Smooth muscle cell (in vitro differentiated cells): Measurements from ENCODE around the gene PSRC1. TPM values are rescaled to one million over a fixed set of nuclear protein-coding genes. Genes with fewer than 3 reads are reported as not detected.

Source experiments
- DNase-seq: peaks from one replicate; lab custom pipeline; 2025; ENCODE audit not compliant: unreplicated experiment; lab: John Stamatoyannopoulos, UW
- H2AFZ ChIP-seq: fragments of 200-600 bp; sonication (generic); 2 replicates; pipeline ENCODE4 v1.6.0; 2016; ENCODE audit warnings: antibody characterized with exemption, low read depth, mild to moderate bottlenecking
- H3F3A ChIP-seq: fragments of 200-600 bp; sonication (generic); 2 replicates; pipeline ENCODE4 v1.6.0; 2017; ENCODE audit warnings: antibody characterized with exemption, low read depth
- H3K27ac ChIP-seq: fragments of 200-600 bp; sonication (generic); 2 replicates; pipeline ENCODE4 v1.5.1; 2016; ENCODE audit warnings: low read depth, mild to moderate bottlenecking
- H3K27me3 ChIP-seq: fragments of 200-600 bp; sonication (generic); 2 replicates; pipeline ENCODE4 v1.6.1; 2016; ENCODE audit warnings: low read depth, mild to moderate bottlenecking
- H3K36me3 ChIP-seq: fragments of 200-600 bp; sonication (generic); 2 replicates; pipeline ENCODE4 v1.5.1; 2016; ENCODE audit warnings: low read depth
- H3K4me1 ChIP-seq: fragments of 200-600 bp; sonication (generic); 2 replicates; pipeline ENCODE4 v1.5.1; 2016; ENCODE audit warnings: low read depth
- H3K4me2 ChIP-seq: fragments of 200-600 bp; sonication (generic); 2 replicates; pipeline ENCODE4 v1.6.0; 2016; ENCODE audit warnings: mild to moderate bottlenecking
- H3K4me3 ChIP-seq: fragments of 200-600 bp; sonication (generic); 2 replicates; pipeline ENCODE4 v1.5.1; 2016; ENCODE audit warnings: mild to moderate bottlenecking
- H3K79me2 ChIP-seq: fragments of 200-600 bp; sonication (generic); 2 replicates; pipeline ENCODE4 v1.6.0; 2016; ENCODE audit warnings: low read depth, mild to moderate bottlenecking
- H3K9ac ChIP-seq: fragments of 200-600 bp; sonication (generic); 2 replicates; pipeline ENCODE4 v1.6.0; 2016; ENCODE audit warnings: low read depth
- H3K9me3 ChIP-seq: fragments of 200-600 bp; sonication (generic); replicated peaks from 2 replicates; pipeline ENCODE4 v1.5.1; 2016; ENCODE audit warnings: low read depth
- H4K20me1 ChIP-seq: fragments of 200-600 bp; sonication (generic); 2 replicates; pipeline ENCODE4 v1.6.0; 2016; ENCODE audit warnings: low read depth
- WGBS: methylation state at CpG from one replicate; pipeline ENCODE4 v1.1.7; 2016; ENCODE audit warnings: low lambda C conversion rate; 5-methylcytosine and 5-hydroxymethylcytosine counted together
- polyA plus RNA-seq: library from polyadenylated mRNA; unstranded; fragments of >200 nt; fragmentation: Nextera tagmentation; extraction: Ambion mirVana; gene quantifications from 2 replicates; pipeline ENCODE4 v1.2.1, GENCODE V29; 2016
- total RNA-seq: library from RNA; depleted of rRNA; stranded (reverse); fragments of >200 nt; gene quantifications from 2 replicates; pipeline ENCODE4 v1.2.3, GENCODE V29; 2014
- TF ChIP-seq, protein P1 (sequence below): fragments of 200-600 bp; sonication (generic); IDR thresholded peaks from 2 replicates; pipeline ENCODE4 v1.5.1; 2017; ENCODE audit warnings: borderline replicate concordance, mild to moderate bottlenecking, antibody characterized with exemption; ENCODE audit not compliant: insufficient read depth, poor library complexity, severe bottlenecking

Gene PSRC1
- total RNA-seq, result 5.5 and 5.7 TPM in 2 replicates
- polyA plus RNA-seq, result 9.0 and 10.8 TPM in 2 replicates

DNA sequence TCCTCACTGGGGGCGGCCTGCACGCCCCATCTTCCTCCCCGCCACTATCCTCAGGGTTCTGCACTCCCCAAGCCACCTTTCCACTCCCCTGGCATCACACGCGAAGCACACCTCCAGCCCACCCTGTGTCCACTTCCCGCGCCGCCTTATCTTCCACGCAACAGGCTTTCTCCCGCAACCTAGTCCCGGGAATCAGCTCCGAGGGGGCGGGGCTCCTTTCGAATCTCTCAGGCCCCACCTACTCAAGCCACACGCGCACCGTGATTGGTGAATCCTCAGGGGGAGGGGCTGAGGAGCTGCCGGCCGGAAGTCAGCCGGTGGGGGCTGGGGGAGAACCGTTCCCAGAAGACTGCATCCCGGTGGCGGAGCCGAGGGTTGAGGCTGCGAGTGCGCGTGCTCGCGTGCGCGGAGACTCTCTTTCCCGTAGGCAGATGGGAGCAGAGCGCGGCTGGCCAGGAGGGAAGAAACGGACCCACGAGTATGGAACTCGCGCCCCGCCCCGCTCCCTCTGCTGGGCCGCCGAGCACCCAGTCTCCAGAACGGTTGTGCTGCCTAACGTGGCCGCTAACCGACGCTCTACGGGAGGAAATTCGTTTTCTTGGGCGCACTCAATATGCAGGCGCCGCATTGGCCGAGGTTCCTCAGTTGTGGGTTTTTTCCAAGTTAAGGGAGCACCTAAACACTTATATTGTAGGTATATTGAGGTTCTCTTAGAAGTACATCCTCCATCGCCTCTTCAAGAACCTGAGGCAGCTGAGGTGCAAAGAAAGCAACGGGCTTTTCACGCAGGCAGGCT is at the start of gene PSRC1:
PSRC1 (minus strand) TSS at position 194 of the 796 bp plus-strand sequence.
- Histone ChIP-seq H3F3A (no peaks in the 10 kb centered on the region), H3K27me3 (no peaks in the 10 kb centered on the region), H3K79me2 (peaks cover 15% of the 10 kb centered on the region), H3K4me1 (no peaks in the 10 kb centered on the region), H3K9ac (peak within 1 kb of the TSS; percentile 31), H2AFZ (peak within 1 kb of the TSS; percentile 76), H4K20me1 (no peaks in the 10 kb centered on the region), H3K27ac (peak within 1 kb of the TSS; percentile 51), H3K9me3 (no peaks in the 10 kb centered on the region), H3K4me3 (peak within 1 kb of the TSS; percentile 81), H3K4me2 (peak within 1 kb of the TSS; percentile 86), H3K36me3 (no peaks in the 10 kb centered on the region)
- WGBS, result 2% methylated on average over 49 of the region's 56 CpGs
- peak; percentile 88 for DNase-seq
- TF ChIP-seq, protein P1, sequence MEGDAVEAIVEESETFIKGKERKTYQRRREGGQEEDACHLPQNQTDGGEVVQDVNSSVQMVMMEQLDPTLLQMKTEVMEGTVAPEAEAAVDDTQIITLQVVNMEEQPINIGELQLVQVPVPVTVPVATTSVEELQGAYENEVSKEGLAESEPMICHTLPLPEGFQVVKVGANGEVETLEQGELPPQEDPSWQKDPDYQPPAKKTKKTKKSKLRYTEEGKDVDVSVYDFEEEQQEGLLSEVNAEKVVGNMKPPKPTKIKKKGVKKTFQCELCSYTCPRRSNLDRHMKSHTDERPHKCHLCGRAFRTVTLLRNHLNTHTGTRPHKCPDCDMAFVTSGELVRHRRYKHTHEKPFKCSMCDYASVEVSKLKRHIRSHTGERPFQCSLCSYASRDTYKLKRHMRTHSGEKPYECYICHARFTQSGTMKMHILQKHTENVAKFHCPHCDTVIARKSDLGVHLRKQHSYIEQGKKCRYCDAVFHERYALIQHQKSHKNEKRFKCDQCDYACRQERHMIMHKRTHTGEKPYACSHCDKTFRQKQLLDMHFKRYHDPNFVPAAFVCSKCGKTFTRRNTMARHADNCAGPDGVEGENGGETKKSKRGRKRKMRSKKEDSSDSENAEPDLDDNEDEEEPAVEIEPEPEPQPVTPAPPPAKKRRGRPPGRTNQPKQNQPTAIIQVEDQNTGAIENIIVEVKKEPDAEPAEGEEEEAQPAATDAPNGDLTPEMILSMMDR, result peak; percentile 26

DNA sequence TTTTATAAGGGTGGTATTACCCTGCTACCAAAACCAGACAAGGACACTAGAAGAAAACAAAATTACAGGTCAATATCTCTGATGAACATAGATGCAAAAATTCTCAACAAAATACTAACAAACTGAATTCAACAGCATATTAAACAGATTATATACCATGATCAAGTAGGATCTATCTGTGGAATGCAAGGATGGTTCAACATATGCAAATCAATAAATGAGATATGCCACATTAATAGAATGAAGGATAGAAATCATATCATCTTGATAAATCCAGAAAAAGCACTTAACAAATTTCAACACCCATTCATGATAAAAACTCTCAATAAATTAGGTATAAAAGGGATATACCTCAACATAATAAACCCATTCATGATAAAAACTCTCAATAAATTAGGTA is 48.2 kb upstream of the PSRC1 start:
- Histone ChIP-seq H3K4me3 (no peak overlapping the region), H3F3A (no peaks in the 10 kb centered on the region)

DNA sequence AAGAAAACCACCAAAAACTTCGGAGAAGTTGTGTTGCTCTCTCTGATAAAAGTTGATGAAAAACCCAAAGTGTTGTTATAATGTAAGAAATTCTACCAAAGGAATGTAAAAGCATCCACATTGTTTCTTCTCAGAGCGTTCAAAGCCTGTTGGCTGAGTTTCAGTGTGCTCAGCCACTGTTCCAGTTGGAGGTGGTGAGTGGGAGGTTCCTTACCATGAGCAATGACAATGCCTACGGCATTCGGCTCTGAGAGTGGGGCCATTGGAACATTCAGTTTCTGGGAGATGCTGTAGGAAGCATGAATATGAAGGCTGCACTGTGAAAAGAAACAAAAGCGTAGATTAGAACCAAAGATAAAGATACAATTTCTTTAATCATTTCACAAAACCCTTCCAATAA is 44.3 kb upstream of the PSRC1 start:
- WGBS, result 87% methylated on average over 5 of the region's 5 CpGs
- H3K4me2 ChIP-seq, result no peak overlapping the region
- no peak overlapping the region for H2AFZ ChIP-seq
- H3K9ac ChIP-seq, result no peak overlapping the region
- H3K27ac ChIP-seq, result no peak overlapping the region
- H3K4me1 ChIP-seq, result no peaks in the 10 kb centered on the region
- no peak for DNase-seq
- peaks cover 3% of the 10 kb centered on the region for H3K36me3 ChIP-seq
- no peaks in the 10 kb centered on the region for H3K79me2 ChIP-seq
- no peak overlapping the region for H3K4me3 ChIP-seq
- no peaks in the 10 kb centered on the region for H3F3A ChIP-seq
- no peaks in the 10 kb centered on the region for H3K27me3 ChIP-seq
- H4K20me1 ChIP-seq, result no peaks in the 10 kb centered on the region
- H3K9me3 ChIP-seq, result peaks cover 3% of the 10 kb centered on the region
- TF ChIP-seq, protein P1, result no peak

More for the DNA sequence above, 48.2 kb upstream of the PSRC1 start:
- Histone ChIP-seq H3K9me3 (peaks cover 3% of the 10 kb centered on the region), H3K27ac (no peak overlapping the region), H2AFZ (no peak overlapping the region), H3K36me3 (peaks cover 20% of the 10 kb centered on the region), H3K79me2 (no peaks in the 10 kb centered on the region), H3K4me2 (no peak overlapping the region), H3K4me1 (no peaks in the 10 kb centered on the region), H4K20me1 (no peaks in the 10 kb centered on the region), H3K9ac (no peak overlapping the region), H3K27me3 (no peaks in the 10 kb centered on the region)
- TF ChIP-seq, protein P1, result no peak
- no peak for DNase-seq

DNA sequence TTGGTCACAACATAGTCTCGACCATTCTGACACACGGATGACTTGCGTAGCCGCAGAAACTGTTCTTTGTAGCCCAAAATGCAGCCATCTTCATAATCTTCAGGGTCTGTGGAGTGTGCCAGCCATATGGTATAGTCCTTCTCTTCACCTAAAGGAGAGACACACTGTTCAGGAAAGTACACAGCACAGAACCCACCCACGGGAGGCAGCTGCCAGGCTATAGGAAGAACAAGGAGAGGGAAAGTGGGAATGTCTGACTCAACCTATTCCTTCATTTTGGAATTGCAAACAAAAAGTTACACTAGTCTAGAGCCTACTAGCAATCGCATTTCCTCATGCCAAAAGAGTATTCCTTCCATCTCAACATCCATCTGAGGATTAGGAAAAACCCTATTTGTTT is 40.0 kb upstream of the PSRC1 start:
- no peak overlapping the region for H3K4me2 ChIP-seq
- H3K4me1 ChIP-seq, result no peaks in the 10 kb centered on the region
- no peaks in the 10 kb centered on the region for H3F3A ChIP-seq
- H3K79me2 ChIP-seq, result no peaks in the 10 kb centered on the region
- no peaks in the 10 kb centered on the region for H3K27me3 ChIP-seq
- H2AFZ ChIP-seq, result no peak overlapping the region
- no peaks in the 10 kb centered on the region for H3K9me3 ChIP-seq
- no peaks in the 10 kb centered on the region for H4K20me1 ChIP-seq
- DNase-seq, result no peak
- no peak overlapping the region for H3K4me3 ChIP-seq
- H3K36me3 ChIP-seq, result no peaks in the 10 kb centered on the region
- 95% methylated on average over 6 of the region's 6 CpGs for WGBS
- no peak overlapping the region for H3K9ac ChIP-seq
- H3K27ac ChIP-seq, result no peak overlapping the region
- TF ChIP-seq, protein P1, result no peak
